CD4-positive, alpha-beta memory T cell (primary cell): ENCODE results near the gene PTTG1IP2. TPM values are rescaled to one million over a fixed set of nuclear protein-coding genes. Genes with fewer than 3 reads are reported as not detected.
A peak's percentile ranks its signal among the peaks of the same experiment; 100 is the strongest.

Experiments
- CTCF ChIA-PET: fragments of 350-600 bp; sonication (Branson Sonifier 250); formaldehyde crosslinking; loops from one replicate; lab custom pipeline; 2021; ENCODE audit warnings: inconsistent platforms; ENCODE audit not compliant: partially characterized antibody; lab: Charles Lee
- POLR2A ChIA-PET: fragments of 350-600 bp; sonication (Branson Sonifier 250); formaldehyde crosslinking; loops from one replicate; lab custom pipeline; 2021; ENCODE audit not compliant: partially characterized antibody; lab: Charles Lee
- DNase-seq, 5 donors: peaks; one replicate each; pipeline versions ENCODE4 v3.0.0 to v3.0.0-alpha.2; 2020 to 2022; ENCODE audit warnings: mixed read lengths in 1 of 5
- H3K27ac ChIP-seq: one replicate; pipeline ENCODE4 v1.7.0; 2013; ENCODE audit warnings: low read depth, low read length
- H3K27me3 ChIP-seq: 2 replicates; pipeline ENCODE4 v1.7.0; 2013; ENCODE audit warnings: mild to moderate bottlenecking, low read length, moderate library complexity; ENCODE audit not compliant: insufficient read depth
- H3K36me3 ChIP-seq: 2 replicates; pipeline ENCODE4 v1.7.0; 2013; ENCODE audit warnings: mild to moderate bottlenecking, low read length, moderate library complexity; ENCODE audit not compliant: insufficient read depth
- H3K4me1 ChIP-seq: 2 replicates; pipeline ENCODE4 v1.7.0; 2013; ENCODE audit warnings: mild to moderate bottlenecking, low read length, moderate library complexity; ENCODE audit not compliant: insufficient read depth
- H3K4me3 ChIP-seq, 2 donors: one replicate each; pipeline ENCODE4 v1.7.0; 2013; ENCODE audit warnings: low read length in 2 of 2, mild to moderate bottlenecking in 1 of 2
- H3K9me3 ChIP-seq, 2 donors: one replicate each; pipeline ENCODE4 v1.7.0; 2013; ENCODE audit warnings: low read length in 2 of 2, control low read depth in 1 of 2; ENCODE audit not compliant: control insufficient read depth in 1 of 2
- H3K27ac Mint-ChIP-seq, 7 donors: one replicate each; pipeline ENCODE4 v1.8.0; 2020 to 2021; ENCODE audit warnings: mixed read lengths in 7 of 7, mild to moderate bottlenecking in 6 of 7, inconsistent platforms in 3 of 7, moderate library complexity in 3 of 7
- H3K27me3 Mint-ChIP-seq, 2 donors: one replicate each; pipeline ENCODE4 v1.8.0; 2020 to 2021; ENCODE audit warnings: mixed read lengths in 2 of 2
- H3K36me3 Mint-ChIP-seq, 2 donors: one replicate each; pipeline ENCODE4 v1.8.0; 2020 to 2021; ENCODE audit warnings: mixed read lengths in 2 of 2, inconsistent platforms in 1 of 2, mild to moderate bottlenecking in 1 of 2
- H3K4me1 Mint-ChIP-seq, 4 donors: one replicate each; pipeline ENCODE4 v1.8.0; 2020 to 2021; ENCODE audit warnings: mixed read lengths in 4 of 4, mild to moderate bottlenecking in 1 of 4
- H3K4me3 Mint-ChIP-seq, 8 donors: one replicate each; pipeline ENCODE4 v1.8.0; 2020 to 2021; ENCODE audit warnings: mixed read lengths in 8 of 8, mild to moderate bottlenecking in 7 of 8, moderate library complexity in 6 of 8, inconsistent platforms in 3 of 8
- H3K9me3 Mint-ChIP-seq, 8 donors: one replicate each; pipeline ENCODE4 v1.8.0; 2020 to 2021; ENCODE audit warnings: mixed read lengths in 8 of 8, mild to moderate bottlenecking in 5 of 8, inconsistent platforms in 3 of 8, moderate library complexity in 1 of 8
- intact Hi-C: fragments of 100-400 bp; cut with micrococcal nuclease; formaldehyde crosslinking; loops from one replicate; pipeline ENCODE4 v1.15.1; 2023
- polyA plus RNA-seq, 2 donors: library from polyadenylated mRNA; unstranded; fragments of 300-500 nt; fragmentation: Illumina TruSeq; gene quantifications; one replicate each; pipeline ENCODE4 v1.2.3, GENCODE V29; 2021
- total RNA-seq, 2 experiments: library from RNA; stranded (reverse); gene quantifications; one replicate each; pipeline ENCODE4 v1.2.3, GENCODE V29; 2021

The PTTG1IP2 gene
- total and polyA plus RNA-seq, 4 experiments from 2014 or later = not detected

DNA sequence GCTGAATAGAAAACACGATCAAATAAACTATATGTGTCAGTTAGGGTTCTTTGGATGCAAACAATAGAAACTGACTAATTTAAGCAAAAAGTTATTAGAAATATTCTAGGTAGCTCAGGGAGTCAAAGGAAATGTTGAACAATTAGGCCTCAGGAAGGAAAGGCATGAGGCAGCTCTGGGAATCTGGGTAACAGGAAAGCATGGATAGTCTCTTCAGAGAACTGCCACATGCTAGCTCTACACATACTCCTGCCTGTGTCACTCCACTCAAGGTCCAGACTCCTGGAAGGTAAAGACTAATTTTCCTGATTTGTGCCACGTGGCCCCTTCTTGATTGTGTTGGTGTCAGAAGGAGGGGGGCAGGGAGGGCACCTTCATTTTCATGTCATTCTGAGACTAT lies 23.8 kb upstream of the PTTG1IP2 start:
- no peak overlapping the region for H3K27ac ChIP-seq
- Mint-ChIP-seq H3K4me3 (no peak overlapping the region), H3K27ac (no peak overlapping the region), H3K4me1 (no peaks in the 10 kb centered on the region), H3K36me3 (no peaks in the 10 kb centered on the region), H3K27me3 (peaks cover 2 to 3% of the 10 kb centered on the region in 2 donors), H3K9me3 (no peaks in the 10 kb centered on the region)
- H3K36me3 ChIP-seq = no peaks in the 10 kb centered on the region
- ChIA-PET CTCF (interaction anchor here (1.0 to 3.5 kb wide), 3 partner anchors 8 to 18 kb away, joined by 3 to 14 read pairs (median 3); no protein-coding TSS in a partner anchor), POLR2A (no interaction called here)
- intact Hi-C loops = no loop called here
- no peaks in the 10 kb centered on the region for H3K27me3 ChIP-seq
- H3K4me3 ChIP-seq = no peak overlapping the region
- H3K4me1 ChIP-seq = no peaks in the 10 kb centered on the region
- no peak for DNase-seq
- H3K9me3 ChIP-seq = no peaks in the 10 kb centered on the region

DNA sequence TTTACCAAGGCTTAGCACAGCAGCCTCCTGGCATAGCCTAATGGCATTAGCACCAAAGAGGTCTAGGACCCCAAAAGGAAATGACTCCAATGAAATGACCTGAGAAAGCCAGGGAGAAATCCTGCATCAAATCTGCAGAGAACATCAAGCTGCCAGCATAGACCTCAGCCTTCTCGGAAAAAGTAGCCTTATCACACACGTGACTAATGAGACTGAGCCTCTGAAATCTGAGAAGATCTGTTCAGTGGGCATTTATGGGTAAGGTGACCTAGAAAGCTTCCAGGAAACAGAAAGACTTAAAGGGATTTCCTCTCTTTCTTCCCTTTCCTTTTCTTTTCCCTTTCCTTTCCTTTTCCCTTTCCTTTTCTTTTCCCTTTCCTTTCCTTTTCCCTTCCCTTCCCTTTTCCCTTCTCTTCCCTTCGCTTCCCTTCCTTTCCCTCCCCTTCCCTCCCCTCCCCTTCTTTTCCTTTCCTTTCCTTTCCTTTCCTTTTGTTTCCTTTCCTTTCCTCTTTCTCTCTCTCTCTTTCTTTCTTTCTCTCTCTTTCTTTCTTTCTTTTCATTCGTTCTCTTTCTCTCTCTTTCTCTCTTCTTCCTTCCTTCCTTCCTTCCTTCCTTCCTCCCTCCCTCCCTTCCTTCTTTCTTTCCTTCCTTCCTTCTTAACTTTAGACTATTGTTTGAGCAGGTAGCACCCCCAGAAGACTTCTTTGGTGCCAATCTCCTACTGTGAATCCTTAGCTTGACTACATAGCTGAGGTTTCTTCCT lies 23.1 kb upstream of the PTTG1IP2 start:
- Mint-ChIP-seq H3K36me3 (no peaks in the 10 kb centered on the region), H3K27me3 (peaks cover 2 to 3% of the 10 kb centered on the region in 2 donors), H3K4me3 (no peak overlapping the region), H3K9me3 (no peaks in the 10 kb centered on the region), H3K4me1 (no peaks in the 10 kb centered on the region), H3K27ac (no peak overlapping the region)
- Histone ChIP-seq H3K4me3 (no peak overlapping the region), H3K27ac (no peak overlapping the region), H3K27me3 (no peaks in the 10 kb centered on the region), H3K9me3 (no peaks in the 10 kb centered on the region), H3K36me3 (no peaks in the 10 kb centered on the region), H3K4me1 (no peaks in the 10 kb centered on the region)
- ChIA-PET CTCF (interaction anchor here (0.7 to 3.5 kb wide), 2 partner anchors 18 to 182 kb away, joined by 3 to 14 read pairs; no protein-coding TSS in a partner anchor), POLR2A (no interaction called here)
- intact Hi-C loops = no loop called here
- no peak for DNase-seq

DNA sequence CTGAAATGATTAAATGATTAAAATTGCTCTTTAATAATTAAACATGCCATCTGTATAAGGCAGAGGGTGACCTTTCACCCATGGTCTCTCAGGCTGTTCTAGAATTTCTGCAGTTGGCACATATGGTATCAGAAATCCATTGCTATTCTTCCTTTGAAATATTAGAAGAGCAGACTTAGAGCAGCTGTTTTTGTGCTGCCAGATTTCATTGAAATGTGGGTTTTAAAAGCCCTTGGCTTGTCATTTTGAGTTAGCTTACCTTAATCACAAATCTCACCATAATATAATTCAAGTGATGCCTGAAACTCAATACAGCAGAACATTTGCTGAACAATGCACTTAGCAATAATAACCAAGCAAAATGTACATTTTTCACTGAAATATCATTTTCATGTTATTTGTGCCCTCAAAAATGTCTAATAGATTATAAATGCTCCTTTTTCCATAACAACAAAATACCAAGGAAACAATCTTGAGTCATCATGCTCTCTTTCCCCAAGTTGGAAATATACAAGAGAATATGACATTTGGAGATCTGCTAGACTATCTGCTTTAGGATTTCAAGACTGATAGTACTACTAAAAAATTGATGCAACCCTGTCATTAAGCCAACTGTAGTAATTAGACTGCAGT lies 16.1 kb upstream of the PTTG1IP2 start:
- no peak overlapping the region for H3K27ac Mint-ChIP-seq
- peaks cover 5 to 14% of the 10 kb centered on the region in 2 donors for H3K27me3 Mint-ChIP-seq

DNA sequence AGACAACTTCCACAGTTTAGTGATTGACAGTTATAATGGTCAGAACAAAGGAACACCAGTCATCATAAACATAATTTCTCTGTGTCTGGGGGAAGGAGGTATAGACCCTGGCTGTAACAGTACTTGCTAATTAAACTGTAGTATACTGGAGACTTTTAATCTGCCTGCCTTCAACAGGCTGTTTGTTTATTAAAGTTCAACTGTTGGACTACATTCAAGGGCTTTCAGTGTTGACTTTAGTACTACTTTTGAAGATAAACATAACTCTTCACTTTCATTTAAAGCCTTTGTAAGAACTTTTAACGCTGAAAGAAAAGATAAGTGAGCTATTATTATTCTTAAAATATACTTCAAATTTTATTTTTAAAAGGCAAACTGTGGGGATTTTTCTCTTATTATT lies 15.5 kb upstream of the PTTG1IP2 start:
- intact Hi-C loops = loop anchor here (10.0 kb wide), 2 partner anchors 141 to 581 kb away; partner anchors contain the start of gene CDK14
- Histone ChIP-seq H3K36me3 (no peaks in the 10 kb centered on the region), H3K9me3 (no peaks in the 10 kb centered on the region), H3K27ac (no peak overlapping the region), H3K4me3 (no peak overlapping the region), H3K27me3 (no peaks in the 10 kb centered on the region), H3K4me1 (peaks cover 7% of the 10 kb centered on the region)
- POLR2A ChIA-PET = no interaction called here
- H3K4me3 Mint-ChIP-seq = no peak overlapping the region
- H3K27ac Mint-ChIP-seq = no peak overlapping the region
- CTCF ChIA-PET = interaction anchor here (1.0 to 1.3 kb wide), 2 partner anchors 9 to 11 kb away, joined by 3 to 5 read pairs; no protein-coding TSS in a partner anchor
- peaks cover 5 to 14% of the 10 kb centered on the region in 2 donors for H3K27me3 Mint-ChIP-seq
- peaks cover 6 to 7% (median 6%) of the 10 kb centered on the region in 4 donors for H3K4me1 Mint-ChIP-seq
- no peak for DNase-seq
- no peaks in the 10 kb centered on the region for H3K36me3 Mint-ChIP-seq
- no peaks in the 10 kb centered on the region for H3K9me3 Mint-ChIP-seq

More for the DNA sequence above, 16.1 kb upstream of the PTTG1IP2 start:
- no peaks in the 10 kb centered on the region for H3K9me3 Mint-ChIP-seq
- H3K36me3 Mint-ChIP-seq = no peaks in the 10 kb centered on the region
- ChIA-PET POLR2A (no interaction called here), CTCF (interaction anchor here (1.0 to 1.4 kb wide), 5 partner anchors 8 to 26 kb away, joined by 3 to 6 read pairs (median 4); no protein-coding TSS in a partner anchor)
- H3K9me3 ChIP-seq = no peaks in the 10 kb centered on the region
- no peak for DNase-seq
- intact Hi-C loops = loop anchor here (10.0 kb wide), 2 partner anchors 141 to 581 kb away; partner anchors contain the start of gene CDK14
- H3K27me3 ChIP-seq = no peaks in the 10 kb centered on the region
- H3K4me3 Mint-ChIP-seq = no peak overlapping the region
- peaks cover 7% of the 10 kb centered on the region for H3K4me1 ChIP-seq
- no peaks in the 10 kb centered on the region for H3K36me3 ChIP-seq
- no peak overlapping the region for H3K4me3 ChIP-seq
- no peak overlapping the region for H3K27ac ChIP-seq
- H3K4me1 Mint-ChIP-seq = peaks cover 6 to 7% (median 6%) of the 10 kb centered on the region in 4 donors

DNA sequence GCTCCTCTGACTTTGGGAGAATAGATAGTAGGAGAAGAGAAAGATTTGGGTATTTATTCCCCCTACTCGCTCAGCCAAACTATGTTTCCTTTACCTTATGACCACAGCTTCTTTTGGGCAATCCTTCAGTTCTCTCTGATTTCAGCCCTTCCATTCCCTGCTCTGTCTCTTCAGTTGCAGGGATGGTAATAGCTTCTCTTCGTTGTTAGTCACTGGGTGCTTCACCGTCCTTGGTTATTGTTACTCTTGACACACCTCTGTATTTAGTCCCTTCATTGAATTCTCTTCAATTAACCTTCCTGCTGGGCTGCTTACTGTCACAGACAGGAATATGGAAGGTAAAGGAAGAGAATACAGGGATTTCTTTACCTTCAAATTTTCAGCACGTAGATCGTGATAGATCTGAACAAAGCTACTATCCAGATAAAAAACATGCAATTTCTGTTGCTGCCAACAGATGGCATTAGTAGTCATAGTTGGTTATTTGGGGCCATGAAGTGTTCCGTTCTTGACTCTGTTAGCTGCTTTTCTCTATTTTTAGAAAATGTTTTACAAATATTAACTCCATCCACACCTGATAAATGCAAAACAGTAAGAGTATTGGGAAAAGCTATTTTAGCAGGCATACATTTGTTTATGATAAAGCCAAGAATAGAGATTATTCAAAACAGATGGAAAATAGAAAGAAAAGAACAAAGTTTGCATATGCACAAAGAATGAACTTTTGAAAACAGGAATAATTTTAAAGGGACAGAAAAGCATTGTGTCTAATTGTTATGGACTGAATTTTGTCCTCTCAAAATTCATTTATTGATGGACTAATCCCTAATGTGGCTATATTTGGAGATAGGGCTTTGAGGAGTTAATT lies 14.0 kb upstream of the PTTG1IP2 start:
- DNase-seq = peak in 4 of 5 donors; percentile 15 to 44 (median 38)
- peak overlapping the region in 7 of 8 donors; percentile 36 to 83 (median 54) for H3K4me3 Mint-ChIP-seq
- ChIA-PET POLR2A (no interaction called here), CTCF (interaction anchor here (0.8 to 1.3 kb wide), 19 partner anchors 9 to 578 kb away, joined by 3 to 10 read pairs (median 4); partner anchors contain the start of gene STEAP1)
- H3K4me1 Mint-ChIP-seq = peaks cover 6 to 7% (median 6%) of the 10 kb centered on the region in 4 donors
- Histone ChIP-seq H3K4me1 (peaks cover 7% of the 10 kb centered on the region), H3K27ac (no peak overlapping the region), H3K9me3 (no peaks in the 10 kb centered on the region), H3K27me3 (no peaks in the 10 kb centered on the region), H3K36me3 (no peaks in the 10 kb centered on the region), H3K4me3 (no peak overlapping the region)
- H3K36me3 Mint-ChIP-seq = no peaks in the 10 kb centered on the region
- H3K27me3 Mint-ChIP-seq = peaks cover 5 to 17% of the 10 kb centered on the region in 2 donors
- H3K9me3 Mint-ChIP-seq = no peaks in the 10 kb centered on the region
- H3K27ac Mint-ChIP-seq = peak overlapping the region in 2 of 7 donors; percentile 69 to 87
- intact Hi-C loops = loop anchor here (1.0 to 10.0 kb wide), 4 partner anchors 8 to 579 kb away; partner anchors contain the start of gene CDK14

DNA sequence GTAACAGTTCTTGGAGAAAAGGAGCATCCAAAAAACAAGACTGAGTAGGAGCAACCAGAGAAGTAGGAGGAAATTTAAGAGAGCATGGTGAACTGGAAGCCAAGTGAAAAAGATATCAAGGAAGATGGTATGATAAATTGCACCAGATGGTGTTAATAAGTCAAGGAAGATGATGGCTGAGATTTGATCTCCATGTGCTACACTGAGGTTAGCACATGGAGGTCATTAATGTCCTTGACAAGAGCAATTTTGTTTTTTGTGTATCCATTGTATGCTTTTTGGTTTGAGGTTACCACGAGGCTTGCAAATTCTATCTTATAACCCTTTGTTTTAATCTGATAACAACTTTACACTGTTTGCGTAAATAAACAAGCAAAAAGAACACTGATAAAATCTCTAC lies 11.3 kb upstream of the PTTG1IP2 start:
- Histone ChIP-seq H3K27me3 (no peaks in the 10 kb centered on the region), H3K4me1 (peaks cover 7% of the 10 kb centered on the region), H3K4me3 (no peak overlapping the region), H3K36me3 (no peaks in the 10 kb centered on the region), H3K27ac (no peak overlapping the region), H3K9me3 (no peaks in the 10 kb centered on the region)
- no peak for DNase-seq
- CTCF ChIA-PET = no interaction called here
- Mint-ChIP-seq H3K27ac (no peak overlapping the region), H3K27me3 (peaks cover 5 to 17% of the 10 kb centered on the region in 2 donors), H3K36me3 (peaks cover 0 to under 1% of the 10 kb centered on the region in 2 donors), H3K4me3 (no peak overlapping the region), H3K9me3 (no peaks in the 10 kb centered on the region), H3K4me1 (peaks cover 8 to 10% (median 9%) of the 10 kb centered on the region in 4 donors)
- intact Hi-C loops = loop anchor here (10.0 kb wide), 2 partner anchors 137 to 577 kb away; partner anchors contain the start of gene CDK14
- POLR2A ChIA-PET = no interaction called here
